Measurements from ENCODE around the gene SENP1.

- TF ChIP-seq CTCF (IDR thresholded peaks at IDR 0.05; ENCODE audit: extremely low read depth in 1 of 2, insufficient read depth in 1 of 2, low read depth in 1 of 2, low read length in 2 of 2) (no peak), POLR2A (IDR thresholded peaks at IDR 0.05; ENCODE audit: low read depth, low read length) (no peak), MAX (IDR thresholded peaks at IDR 0.05; ENCODE audit: insufficient read depth, insufficient read length) (no peak), POLR2AphosphoS5 (IDR thresholded peaks at IDR 0.05; ENCODE audit: insufficient read depth, low read depth, low read length) (no peak), EZH2 (IDR thresholded peaks at IDR 0.05; ENCODE audit: borderline replicate concordance, low read depth, low read length, severe bottlenecking) (no peak)
Observed at GRCh38 chr12:48105321-48105866, 485 bp downstream of the SENP1 start.
